Measurements from ENCODE around the gene FRMD4A.

DNA sequence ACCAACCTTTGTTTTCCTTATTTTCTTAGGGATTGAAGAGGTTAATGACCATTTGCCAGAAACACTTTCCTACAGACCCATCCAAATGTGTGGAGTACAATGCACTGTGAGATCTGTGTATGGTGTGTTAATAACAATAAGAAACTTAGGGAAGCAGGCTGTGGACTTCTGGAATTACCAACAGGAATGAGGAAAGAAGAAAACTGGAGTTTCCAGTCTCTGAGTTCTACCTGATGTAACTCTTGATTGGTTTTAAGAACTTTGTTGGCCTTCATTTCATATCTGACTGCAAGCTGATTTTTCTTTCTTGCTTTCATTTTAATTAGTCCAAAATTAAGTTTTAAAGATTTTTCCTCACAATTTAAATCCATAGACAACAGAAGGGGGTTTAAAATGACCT, 700.5 kb downstream of the FRMD4A start:
- TF ChIP-seq POLR2AphosphoS5 (IDR thresholded peaks at IDR 0.05): no peak
- TF ChIP-seq, protein P1, sequence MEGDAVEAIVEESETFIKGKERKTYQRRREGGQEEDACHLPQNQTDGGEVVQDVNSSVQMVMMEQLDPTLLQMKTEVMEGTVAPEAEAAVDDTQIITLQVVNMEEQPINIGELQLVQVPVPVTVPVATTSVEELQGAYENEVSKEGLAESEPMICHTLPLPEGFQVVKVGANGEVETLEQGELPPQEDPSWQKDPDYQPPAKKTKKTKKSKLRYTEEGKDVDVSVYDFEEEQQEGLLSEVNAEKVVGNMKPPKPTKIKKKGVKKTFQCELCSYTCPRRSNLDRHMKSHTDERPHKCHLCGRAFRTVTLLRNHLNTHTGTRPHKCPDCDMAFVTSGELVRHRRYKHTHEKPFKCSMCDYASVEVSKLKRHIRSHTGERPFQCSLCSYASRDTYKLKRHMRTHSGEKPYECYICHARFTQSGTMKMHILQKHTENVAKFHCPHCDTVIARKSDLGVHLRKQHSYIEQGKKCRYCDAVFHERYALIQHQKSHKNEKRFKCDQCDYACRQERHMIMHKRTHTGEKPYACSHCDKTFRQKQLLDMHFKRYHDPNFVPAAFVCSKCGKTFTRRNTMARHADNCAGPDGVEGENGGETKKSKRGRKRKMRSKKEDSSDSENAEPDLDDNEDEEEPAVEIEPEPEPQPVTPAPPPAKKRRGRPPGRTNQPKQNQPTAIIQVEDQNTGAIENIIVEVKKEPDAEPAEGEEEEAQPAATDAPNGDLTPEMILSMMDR (IDR thresholded peaks at IDR 0.05): no peak
- no peak for TF ChIP-seq POLR2A (IDR thresholded peaks at IDR 0.05)
- no peak for TF ChIP-seq EP300 (IDR thresholded peaks at IDR 0.05)
